ENCODE measurements around the gene POLR3GL.

DNA sequence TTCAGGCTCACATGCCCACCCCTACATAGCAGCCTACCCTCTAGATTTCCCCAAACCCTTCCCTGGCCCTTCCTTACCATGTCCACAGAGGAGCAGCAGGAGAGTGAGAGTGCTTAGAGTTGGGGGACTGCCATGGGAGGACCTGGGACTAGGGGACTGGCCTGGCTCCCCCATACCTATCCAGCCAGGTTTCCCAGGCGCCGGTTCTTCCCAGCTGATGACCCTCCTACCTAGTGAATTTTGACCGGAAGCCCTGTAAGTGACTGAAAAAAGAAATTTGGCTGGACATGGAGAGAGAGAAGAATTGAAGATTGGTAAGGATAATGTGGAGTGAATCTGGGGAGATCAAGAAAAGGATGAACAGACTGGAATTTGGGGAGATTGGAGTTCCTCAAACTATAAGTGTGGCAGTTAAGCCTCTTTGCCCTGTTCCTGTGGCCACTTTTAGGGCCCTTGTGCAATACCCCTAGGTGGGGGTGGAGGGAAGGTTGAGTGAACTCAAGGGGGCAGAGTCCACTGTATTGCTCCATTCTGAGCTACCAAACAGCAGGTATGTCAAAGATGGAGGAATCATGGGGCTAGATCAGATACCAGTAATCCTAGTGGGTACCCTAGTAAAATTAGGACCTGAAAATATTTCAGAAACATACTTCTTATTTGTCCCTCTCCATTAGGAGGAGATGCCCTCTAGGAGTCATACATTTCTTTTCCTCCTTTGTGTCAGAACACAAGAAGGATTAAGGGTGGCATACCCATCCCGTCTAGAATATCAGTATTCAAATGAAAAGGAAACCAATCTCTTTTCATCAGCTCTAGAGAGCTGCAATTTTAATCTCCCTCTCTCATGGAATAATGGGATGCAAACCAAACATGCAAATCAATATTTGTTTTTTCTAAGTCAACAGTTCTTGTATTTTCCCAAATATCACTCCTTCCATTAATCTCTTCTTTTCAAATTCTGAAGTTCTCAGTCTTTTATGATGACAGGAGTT is 55.9 kb downstream of the POLR3GL start:
- TF ChIP-seq, protein P1, sequence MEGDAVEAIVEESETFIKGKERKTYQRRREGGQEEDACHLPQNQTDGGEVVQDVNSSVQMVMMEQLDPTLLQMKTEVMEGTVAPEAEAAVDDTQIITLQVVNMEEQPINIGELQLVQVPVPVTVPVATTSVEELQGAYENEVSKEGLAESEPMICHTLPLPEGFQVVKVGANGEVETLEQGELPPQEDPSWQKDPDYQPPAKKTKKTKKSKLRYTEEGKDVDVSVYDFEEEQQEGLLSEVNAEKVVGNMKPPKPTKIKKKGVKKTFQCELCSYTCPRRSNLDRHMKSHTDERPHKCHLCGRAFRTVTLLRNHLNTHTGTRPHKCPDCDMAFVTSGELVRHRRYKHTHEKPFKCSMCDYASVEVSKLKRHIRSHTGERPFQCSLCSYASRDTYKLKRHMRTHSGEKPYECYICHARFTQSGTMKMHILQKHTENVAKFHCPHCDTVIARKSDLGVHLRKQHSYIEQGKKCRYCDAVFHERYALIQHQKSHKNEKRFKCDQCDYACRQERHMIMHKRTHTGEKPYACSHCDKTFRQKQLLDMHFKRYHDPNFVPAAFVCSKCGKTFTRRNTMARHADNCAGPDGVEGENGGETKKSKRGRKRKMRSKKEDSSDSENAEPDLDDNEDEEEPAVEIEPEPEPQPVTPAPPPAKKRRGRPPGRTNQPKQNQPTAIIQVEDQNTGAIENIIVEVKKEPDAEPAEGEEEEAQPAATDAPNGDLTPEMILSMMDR (conservative IDR thresholded peaks at IDR 0.05) = no peak
- TF ChIP-seq EZH2 (IDR thresholded peaks at IDR 0.05; ENCODE audit: low read depth) = no peak

Measured in PC-9 (cell line).